SK-N-SH (cell line): ENCODE results near the gene PLOD1. TPM values are rescaled to one million over a fixed set of nuclear protein-coding genes. Genes with fewer than 3 reads are reported as not detected.

Experiments used
- CTCF ChIA-PET: fragments of 300-600, 350-600 bp; formaldehyde crosslinking; extraction: SDS; loops from one replicate; lab custom pipeline; 2021; lab: Yijun Ruan, JAX
- POLR2A ChIA-PET: fragments of 350-600 bp; sonication (Branson Sonifier 250); formaldehyde crosslinking; extraction: SDS; loops from one replicate; lab custom pipeline; 2020; ENCODE audit warnings: antibody characterized with exemption, inconsistent platforms; lab: Yijun Ruan, JAX
- DNase-seq: peaks from one replicate; pipeline ENCODE4 v3.0.0; 2012
- H2AFZ ChIP-seq: fragments of 200-600 bp; sonication (generic); 2 replicates; pipeline ENCODE4 v1.8.1; 2016; ENCODE audit warnings: antibody characterized with exemption, mild to moderate bottlenecking, low read depth
- H3F3A ChIP-seq: fragments of 200-600 bp; sonication (generic); replicated peaks from 2 replicates; pipeline ENCODE3; 2016; ENCODE audit warnings: antibody characterized with exemption, mild to moderate bottlenecking; ENCODE audit not compliant: insufficient read depth
- H3K27ac ChIP-seq, 2 experiments: fragments of 200-500 bp in 1 of 2; fragments of 200-600 bp in 1 of 2; sonication (Bioruptor generic) in 1 of 2; sonication (generic), shearing (Covaris generic) in 1 of 2; 2 replicates each; pipeline versions ENCODE4 v1.5.1 to v1.6.1; 2014 to 2016; ENCODE audit warnings: low read depth in 2 of 2, inconsistent platforms in 1 of 2, low read length in 1 of 2, mild to moderate bottlenecking in 1 of 2, mixed read lengths in 1 of 2
- H3K27me3 ChIP-seq: fragments of 200-600 bp; sonication (generic), shearing (Covaris generic); 2 replicates; pipeline ENCODE4 v1.6.1; 2016; ENCODE audit warnings: mixed run types; ENCODE audit not compliant: insufficient read depth
- H3K36me3 ChIP-seq, 2 experiments: fragments of 200-500 bp in 1 of 2; fragments of 200-600 bp in 1 of 2; sonication (Bioruptor generic) in 1 of 2; sonication (generic) in 1 of 2; replicated peaks in 1 of 2; 2 replicates each; pipeline versions ENCODE3 to v1.5.1; 2014 to 2016; ENCODE audit warnings: low read length in 1 of 2, mild to moderate bottlenecking in 1 of 2; ENCODE audit not compliant: insufficient read depth in 2 of 2, control insufficient read depth in 1 of 2
- H3K4me1 ChIP-seq, 2 experiments: fragments of 200-500 bp in 1 of 2; fragments of 200-600 bp in 1 of 2; sonication (Bioruptor generic) in 1 of 2; sonication (generic), shearing (Covaris generic) in 1 of 2; 2 replicates each; pipeline versions ENCODE4 v1.5.1 to v1.6.1; 2014 to 2016; ENCODE audit warnings: low read depth in 1 of 2, low read length in 1 of 2, mixed run types in 1 of 2; ENCODE audit not compliant: insufficient read depth in 2 of 2, control insufficient read depth in 1 of 2
- H3K4me2 ChIP-seq: fragments of 200-600 bp; sonication (generic), shearing (Covaris generic); 2 replicates; pipeline ENCODE4 v1.6.1; 2017; ENCODE audit warnings: mixed run types
- H3K4me3 ChIP-seq, 2 experiments: fragments of 200-500 bp in 1 of 2; fragments of 200-600 bp in 1 of 2; sonication (Bioruptor generic) in 1 of 2; sonication (generic), shearing (Covaris generic) in 1 of 2; 2 replicates each; pipeline versions ENCODE4 v1.5.1 to v1.8.1; 2014 to 2016; ENCODE audit warnings: low read depth in 2 of 2, inconsistent platforms in 1 of 2, low read length in 1 of 2, mild to moderate bottlenecking in 1 of 2, mixed read lengths in 1 of 2, moderate library complexity in 1 of 2
- H3K79me2 ChIP-seq: fragments of 200-600 bp; sonication (generic); 2 replicates; pipeline ENCODE4 v1.8.1; 2017; ENCODE audit warnings: mild to moderate bottlenecking; ENCODE audit not compliant: insufficient read depth
- H3K9ac ChIP-seq: fragments of 200-600 bp; sonication (generic); 2 replicates; pipeline ENCODE4 v1.6.1; 2017; ENCODE audit warnings: mixed run types
- H3K9me2 ChIP-seq: fragments of 200-600 bp; sonication (generic); 2 replicates; pipeline ENCODE4 v1.6.1; 2017; ENCODE audit warnings: mixed run types
- H3K9me3 ChIP-seq: fragments of 200-600 bp; sonication (generic); 2 replicates; pipeline ENCODE4 v1.6.1; 2017; ENCODE audit warnings: mixed run types, mild to moderate bottlenecking, moderate library complexity
- H4K20me1 ChIP-seq: fragments of 200-600 bp; sonication (generic); 2 replicates; pipeline ENCODE4 v1.6.1; 2017; ENCODE audit warnings: mild to moderate bottlenecking, mixed run types; ENCODE audit not compliant: insufficient read depth
- EZH2phosphoT487 ChIP-seq: fragments of 200-600 bp; sonication (generic); IDR thresholded peaks from 2 replicates; pipeline ENCODE4 v1.6.1; 2017; ENCODE audit warnings: low read depth, mixed run types, mild to moderate bottlenecking, antibody characterized with exemption, moderate library complexity, borderline replicate concordance
- FOSL2 ChIP-seq: IDR thresholded peaks from 2 replicates; pipeline ENCODE4 v1.4.0; 2012; ENCODE audit warnings: low read depth, mild to moderate bottlenecking, moderate library complexity, borderline replicate concordance
- FOXM1 ChIP-seq: IDR thresholded peaks from 2 replicates; pipeline ENCODE4 v1.4.0; 2012; ENCODE audit warnings: low read depth, mild to moderate bottlenecking
- GATA2 ChIP-seq: sonication (generic); formaldehyde crosslinking; IDR thresholded peaks from 2 replicates; pipeline ENCODE4 v1.5.0; 2020; ENCODE audit warnings: mild to moderate bottlenecking, missing genetic modification reagents
- JUND ChIP-seq: IDR thresholded peaks from 2 replicates; pipeline ENCODE4 v1.4.0; 2012
- RAD21 ChIP-seq: IDR thresholded peaks from 2 replicates; pipeline ENCODE4 v1.6.1; 2012; ENCODE audit warnings: mild to moderate bottlenecking, low read length
- TAF1 ChIP-seq: IDR thresholded peaks from 2 replicates; pipeline ENCODE4 v1.6.1; 2012; ENCODE audit warnings: low read depth, mild to moderate bottlenecking, low read length, moderate library complexity, borderline replicate concordance
- TCF12 ChIP-seq: IDR thresholded peaks from 2 replicates; pipeline ENCODE4 v1.4.0; 2012
- WGBS: methylation state at CpG from one replicate; pipeline ENCODE4 v1.1.6; 2017; ENCODE audit warnings: low lambda C conversion rate; 5-methylcytosine and 5-hydroxymethylcytosine counted together
- polyA plus RNA-seq, 3 experiments: library from polyadenylated mRNA; depleted of rRNA; stranded (reverse); fragments of >200 nt; gene quantifications; 2 replicates each; pipeline ENCODE4 v1.2.3, GENCODE V29; 2012
- TF ChIP-seq, protein P1 (sequence below): IDR thresholded peaks from 2 replicates; pipeline ENCODE4 v1.6.1; 2012; ENCODE audit warnings: mild to moderate bottlenecking, low read depth, low read length, moderate library complexity

The PLOD1 gene
- polyA plus RNA-seq, 1 of the 3 experiments (the other 2 are of a cell fraction) = 257 TPM

GRCh38 chr1:11991969-11992676 lies 57.6 kb downstream of the PLOD1 start:
- peaks cover 10 to 51% of the 10 kb centered on the region in 2 experiments for H3K36me3 ChIP-seq
- H3K4me2 ChIP-seq = no peak overlapping the region
- 85% methylated on average over 15 of the region's 16 CpGs for WGBS
- no peaks in the 10 kb centered on the region for H3K27me3 ChIP-seq
- H3K4me1 ChIP-seq = no peaks in the 10 kb centered on the region
- no peak overlapping the region for H2AFZ ChIP-seq
- H3K9me2 ChIP-seq = no peaks in the 10 kb centered on the region
- ChIA-PET CTCF (interaction anchor here (1.0 to 1.1 kb wide), 2 partner anchors 10 to 16 kb away, joined by 3 read pairs; no protein-coding TSS in a partner anchor), POLR2A (no interaction called here)
- H3F3A ChIP-seq = no peaks in the 10 kb centered on the region
- TF ChIP-seq RAD21 (no peak), TCF12 (no peak), FOSL2 (no peak), EZH2phosphoT487 (no peak)
- TF ChIP-seq, protein P1, sequence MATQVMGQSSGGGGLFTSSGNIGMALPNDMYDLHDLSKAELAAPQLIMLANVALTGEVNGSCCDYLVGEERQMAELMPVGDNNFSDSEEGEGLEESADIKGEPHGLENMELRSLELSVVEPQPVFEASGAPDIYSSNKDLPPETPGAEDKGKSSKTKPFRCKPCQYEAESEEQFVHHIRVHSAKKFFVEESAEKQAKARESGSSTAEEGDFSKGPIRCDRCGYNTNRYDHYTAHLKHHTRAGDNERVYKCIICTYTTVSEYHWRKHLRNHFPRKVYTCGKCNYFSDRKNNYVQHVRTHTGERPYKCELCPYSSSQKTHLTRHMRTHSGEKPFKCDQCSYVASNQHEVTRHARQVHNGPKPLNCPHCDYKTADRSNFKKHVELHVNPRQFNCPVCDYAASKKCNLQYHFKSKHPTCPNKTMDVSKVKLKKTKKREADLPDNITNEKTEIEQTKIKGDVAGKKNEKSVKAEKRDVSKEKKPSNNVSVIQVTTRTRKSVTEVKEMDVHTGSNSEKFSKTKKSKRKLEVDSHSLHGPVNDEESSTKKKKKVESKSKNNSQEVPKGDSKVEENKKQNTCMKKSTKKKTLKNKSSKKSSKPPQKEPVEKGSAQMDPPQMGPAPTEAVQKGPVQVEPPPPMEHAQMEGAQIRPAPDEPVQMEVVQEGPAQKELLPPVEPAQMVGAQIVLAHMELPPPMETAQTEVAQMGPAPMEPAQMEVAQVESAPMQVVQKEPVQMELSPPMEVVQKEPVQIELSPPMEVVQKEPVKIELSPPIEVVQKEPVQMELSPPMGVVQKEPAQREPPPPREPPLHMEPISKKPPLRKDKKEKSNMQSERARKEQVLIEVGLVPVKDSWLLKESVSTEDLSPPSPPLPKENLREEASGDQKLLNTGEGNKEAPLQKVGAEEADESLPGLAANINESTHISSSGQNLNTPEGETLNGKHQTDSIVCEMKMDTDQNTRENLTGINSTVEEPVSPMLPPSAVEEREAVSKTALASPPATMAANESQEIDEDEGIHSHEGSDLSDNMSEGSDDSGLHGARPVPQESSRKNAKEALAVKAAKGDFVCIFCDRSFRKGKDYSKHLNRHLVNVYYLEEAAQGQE = no peak
- no peak for DNase-seq
- H3K4me3 ChIP-seq = no peak overlapping the region
- no peak overlapping the region for H3K9ac ChIP-seq
- H3K27ac ChIP-seq = no peak overlapping the region
- peaks cover 13% of the 10 kb centered on the region for H3K79me2 ChIP-seq
- H4K20me1 ChIP-seq = peaks cover 7% of the 10 kb centered on the region; the same call in 1 of the 2 replicates
- H3K9me3 ChIP-seq = no peaks in the 10 kb centered on the region

DNA sequence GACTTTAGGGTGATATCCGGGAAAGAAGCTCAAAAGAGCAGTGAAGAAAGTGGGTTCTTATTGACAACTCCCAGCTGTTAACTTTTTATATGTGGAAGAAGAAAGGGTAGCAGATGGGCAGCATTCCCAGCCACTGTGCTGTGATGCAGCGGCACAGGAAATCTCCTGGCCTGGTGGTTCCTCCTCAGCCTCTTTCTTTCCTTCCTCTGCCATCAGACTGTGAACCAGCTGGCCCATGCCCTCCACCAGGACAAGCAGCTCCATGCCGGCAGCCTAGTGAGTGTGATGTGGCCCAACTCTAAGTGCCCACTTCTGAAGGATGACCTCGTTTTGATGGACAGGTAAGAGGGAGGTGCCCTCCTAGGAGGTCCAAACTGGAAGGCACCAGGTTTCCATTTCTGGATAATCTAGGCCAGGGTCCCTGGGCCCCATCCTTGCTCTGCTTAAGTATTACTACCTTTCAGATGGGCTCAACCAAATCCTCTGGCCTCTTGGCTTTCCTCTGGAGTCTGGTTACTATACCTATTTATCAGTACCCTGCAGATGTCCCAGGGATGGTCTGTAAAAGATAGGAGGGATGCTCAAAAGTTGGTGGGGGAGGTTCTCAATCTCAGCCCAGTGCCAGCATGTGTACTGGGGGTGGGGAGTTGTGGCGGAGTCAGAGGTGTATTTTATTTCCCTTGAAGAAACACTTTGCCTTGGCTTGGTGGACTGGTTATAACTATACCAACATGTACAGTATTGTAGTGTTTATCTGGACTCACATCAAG lies 62.7 kb downstream of the PLOD1 start:
- Histone ChIP-seq H3K27ac (no peak overlapping the region), H3K79me2 (no peaks in the 10 kb centered on the region), H2AFZ (no peak overlapping the region), H3K4me3 (no peak overlapping the region), H3K9me2 (no peaks in the 10 kb centered on the region), H3K4me2 (no peak overlapping the region), H4K20me1 (no peaks in the 10 kb centered on the region), H3F3A (peaks cover 6% of the 10 kb centered on the region), H3K27me3 (no peaks in the 10 kb centered on the region), H3K9ac (no peak overlapping the region)
- no peak for DNase-seq
- POLR2A ChIA-PET = interaction anchor here (0.6 kb wide), 1 partner anchor 13 kb away, joined by 3 read pairs; no protein-coding TSS in a partner anchor
- TF ChIP-seq TCF12 (no peak), GATA2 (no peak), EZH2phosphoT487 (no peak), TAF1 (no peak), FOXM1 (no peak), JUND (no peak)
- TF ChIP-seq, all 33 proteins: peak for 0
- 84% methylated on average over 5 of the region's 5 CpGs for WGBS
- CTCF ChIA-PET = no interaction called here
- H3K36me3 ChIP-seq = peaks cover 28 to 53% of the 10 kb centered on the region in 2 experiments
- no peaks in the 10 kb centered on the region for H3K4me1 ChIP-seq
- H3K9me3 ChIP-seq = no peaks in the 10 kb centered on the region
